HL-60 (cell line): ENCODE results near the gene RNASE12.

ENCODE experiments used
- GABPA ChIP-seq: IDR thresholded peaks from 2 replicates; pipeline ENCODE4 v1.6.1; 2012; ENCODE audit warnings: low read depth
- POLR2AphosphoS5 ChIP-seq: IDR thresholded peaks from 2 replicates; pipeline ENCODE4 v1.6.1; 2012; ENCODE audit warnings: low read depth
- TF ChIP-seq, protein P1 (sequence below): IDR thresholded peaks from one replicate; pipeline ENCODE4 v1.5.1; 2011; ENCODE audit warnings: low read length, control low read depth, inconsistent platforms; ENCODE audit not compliant: insufficient read depth
- TF ChIP-seq, protein P2 (sequence below): IDR thresholded peaks from 2 replicates; pipeline ENCODE4 v1.6.1; 2012; ENCODE audit warnings: low read depth; ENCODE audit not compliant: insufficient replicate concordance

DNA sequence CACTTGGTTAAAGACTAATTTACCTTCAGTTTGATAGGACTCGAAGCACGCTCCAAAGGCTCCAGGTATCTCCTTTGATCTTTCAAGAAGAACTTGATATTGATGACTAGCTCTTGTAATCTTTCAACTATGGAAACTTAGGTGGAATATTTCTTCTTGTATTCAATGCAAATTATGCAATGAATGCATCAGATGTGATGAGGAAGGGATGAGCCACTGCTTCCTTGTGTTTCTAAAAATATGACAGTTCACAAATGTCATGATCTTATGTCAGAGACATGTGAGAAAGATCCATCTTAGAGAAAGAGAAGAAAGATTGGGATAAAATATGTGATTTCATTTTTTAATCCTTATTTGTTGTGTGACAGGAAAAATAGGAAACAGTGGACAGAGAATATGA, 40.2 kb downstream of the RNASE12 start:
- TF ChIP-seq, protein P1, sequence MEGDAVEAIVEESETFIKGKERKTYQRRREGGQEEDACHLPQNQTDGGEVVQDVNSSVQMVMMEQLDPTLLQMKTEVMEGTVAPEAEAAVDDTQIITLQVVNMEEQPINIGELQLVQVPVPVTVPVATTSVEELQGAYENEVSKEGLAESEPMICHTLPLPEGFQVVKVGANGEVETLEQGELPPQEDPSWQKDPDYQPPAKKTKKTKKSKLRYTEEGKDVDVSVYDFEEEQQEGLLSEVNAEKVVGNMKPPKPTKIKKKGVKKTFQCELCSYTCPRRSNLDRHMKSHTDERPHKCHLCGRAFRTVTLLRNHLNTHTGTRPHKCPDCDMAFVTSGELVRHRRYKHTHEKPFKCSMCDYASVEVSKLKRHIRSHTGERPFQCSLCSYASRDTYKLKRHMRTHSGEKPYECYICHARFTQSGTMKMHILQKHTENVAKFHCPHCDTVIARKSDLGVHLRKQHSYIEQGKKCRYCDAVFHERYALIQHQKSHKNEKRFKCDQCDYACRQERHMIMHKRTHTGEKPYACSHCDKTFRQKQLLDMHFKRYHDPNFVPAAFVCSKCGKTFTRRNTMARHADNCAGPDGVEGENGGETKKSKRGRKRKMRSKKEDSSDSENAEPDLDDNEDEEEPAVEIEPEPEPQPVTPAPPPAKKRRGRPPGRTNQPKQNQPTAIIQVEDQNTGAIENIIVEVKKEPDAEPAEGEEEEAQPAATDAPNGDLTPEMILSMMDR = no peak
- TF ChIP-seq POLR2AphosphoS5 = no peak
- TF ChIP-seq, protein P2, sequence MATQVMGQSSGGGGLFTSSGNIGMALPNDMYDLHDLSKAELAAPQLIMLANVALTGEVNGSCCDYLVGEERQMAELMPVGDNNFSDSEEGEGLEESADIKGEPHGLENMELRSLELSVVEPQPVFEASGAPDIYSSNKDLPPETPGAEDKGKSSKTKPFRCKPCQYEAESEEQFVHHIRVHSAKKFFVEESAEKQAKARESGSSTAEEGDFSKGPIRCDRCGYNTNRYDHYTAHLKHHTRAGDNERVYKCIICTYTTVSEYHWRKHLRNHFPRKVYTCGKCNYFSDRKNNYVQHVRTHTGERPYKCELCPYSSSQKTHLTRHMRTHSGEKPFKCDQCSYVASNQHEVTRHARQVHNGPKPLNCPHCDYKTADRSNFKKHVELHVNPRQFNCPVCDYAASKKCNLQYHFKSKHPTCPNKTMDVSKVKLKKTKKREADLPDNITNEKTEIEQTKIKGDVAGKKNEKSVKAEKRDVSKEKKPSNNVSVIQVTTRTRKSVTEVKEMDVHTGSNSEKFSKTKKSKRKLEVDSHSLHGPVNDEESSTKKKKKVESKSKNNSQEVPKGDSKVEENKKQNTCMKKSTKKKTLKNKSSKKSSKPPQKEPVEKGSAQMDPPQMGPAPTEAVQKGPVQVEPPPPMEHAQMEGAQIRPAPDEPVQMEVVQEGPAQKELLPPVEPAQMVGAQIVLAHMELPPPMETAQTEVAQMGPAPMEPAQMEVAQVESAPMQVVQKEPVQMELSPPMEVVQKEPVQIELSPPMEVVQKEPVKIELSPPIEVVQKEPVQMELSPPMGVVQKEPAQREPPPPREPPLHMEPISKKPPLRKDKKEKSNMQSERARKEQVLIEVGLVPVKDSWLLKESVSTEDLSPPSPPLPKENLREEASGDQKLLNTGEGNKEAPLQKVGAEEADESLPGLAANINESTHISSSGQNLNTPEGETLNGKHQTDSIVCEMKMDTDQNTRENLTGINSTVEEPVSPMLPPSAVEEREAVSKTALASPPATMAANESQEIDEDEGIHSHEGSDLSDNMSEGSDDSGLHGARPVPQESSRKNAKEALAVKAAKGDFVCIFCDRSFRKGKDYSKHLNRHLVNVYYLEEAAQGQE = no peak
- TF ChIP-seq GABPA = no peak
